HG02981 (cell line): ENCODE measurements around the gene KIF26A.

Source experiments
- ATAC-seq: cut with Tn5 transposase; IDR thresholded peaks from one replicate; pipeline ENCODE4 v1.9.1; 2021; ENCODE audit warnings: mild to moderate bottlenecking, moderate library complexity; ENCODE audit not compliant: unreplicated experiment

The KIF26A gene

GRCh38 chr14:104130974-104131651 is 7.3 kb upstream of the KIF26A start:
- no peak for ATAC-seq

DNA sequence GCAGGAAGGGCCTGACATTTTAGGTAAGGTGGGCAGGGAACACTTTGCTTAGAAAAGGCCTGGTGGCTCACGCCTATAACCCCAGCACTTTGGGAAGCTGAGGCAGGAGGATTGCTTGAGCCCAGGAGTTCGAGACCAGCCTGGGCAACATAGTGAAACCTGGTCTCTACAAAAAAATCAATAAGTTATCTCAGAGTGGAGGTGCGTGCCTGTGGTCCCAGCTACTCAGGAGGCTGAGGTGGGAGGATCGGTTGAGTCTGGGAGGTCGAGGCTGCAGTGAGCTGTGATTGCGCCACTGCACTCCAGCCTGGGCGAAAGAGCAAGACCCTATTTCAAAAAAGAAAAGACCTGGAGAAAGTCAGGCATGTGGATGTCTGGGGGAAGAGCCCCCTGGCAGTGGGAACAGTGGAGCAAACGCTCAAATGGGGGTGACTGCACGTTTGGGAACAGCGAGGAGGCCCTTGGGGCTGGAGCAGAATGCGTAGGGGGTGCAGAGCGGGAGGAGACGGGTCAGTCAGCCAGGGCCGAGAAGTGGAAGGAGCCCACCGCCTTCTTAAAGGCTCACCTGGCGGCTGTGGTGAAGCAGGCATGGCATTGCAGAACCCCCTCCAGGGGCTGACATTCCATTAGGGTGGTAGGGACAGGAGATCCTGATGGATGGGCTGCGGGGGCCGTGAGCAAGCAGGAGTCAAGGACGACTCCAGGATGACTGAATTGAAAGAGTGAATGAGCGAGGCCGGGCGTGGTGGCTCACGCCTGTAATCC is 6.2 kb upstream of the KIF26A start:
- ATAC-seq, result no peak

DNA sequence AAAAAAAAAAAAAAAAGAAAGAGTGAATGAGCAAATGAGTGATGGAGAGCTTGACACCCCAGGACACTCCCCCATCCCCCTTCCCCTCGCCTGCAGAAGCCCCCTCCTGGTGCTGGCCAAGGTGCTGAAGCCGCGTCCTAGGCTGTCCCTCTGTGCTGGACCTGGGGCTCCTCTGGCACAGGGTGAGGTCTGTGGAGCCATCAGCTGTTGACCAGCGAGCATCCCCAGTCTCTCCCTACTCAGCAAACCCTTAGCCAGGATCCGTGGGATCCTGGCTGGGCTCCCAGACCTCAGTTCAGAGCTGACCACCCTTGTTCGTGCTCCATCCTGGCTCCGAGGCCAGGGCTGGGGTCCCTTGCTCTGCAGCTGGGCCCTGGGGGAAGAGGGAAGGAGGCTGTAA is 5.4 kb upstream of the KIF26A start:
- ATAC-seq, result no peak

DNA sequence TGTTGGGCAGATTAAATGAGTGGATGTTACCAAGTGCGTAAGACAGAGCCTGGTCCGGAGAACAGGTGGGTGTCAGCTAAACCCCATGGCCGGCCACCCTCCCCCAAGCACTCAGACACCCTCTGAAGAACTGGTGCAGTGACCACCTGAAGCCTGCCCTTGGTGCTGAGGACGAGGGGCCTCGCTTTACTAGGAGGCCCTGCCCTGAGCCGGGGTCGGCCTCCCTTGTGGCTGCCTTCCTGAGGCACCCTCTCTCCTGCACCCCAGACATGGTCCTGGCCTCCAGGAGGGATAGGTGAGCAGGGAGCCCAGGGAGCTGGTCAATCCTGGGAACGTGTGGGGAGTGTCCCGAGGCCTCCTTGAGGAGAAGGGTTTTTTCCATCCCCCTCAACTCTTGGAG is 4.9 kb upstream of the KIF26A start:
- no peak for ATAC-seq

GRCh38 chr14:104134061-104134965 is 4.1 kb upstream of the KIF26A start:
- no peak for ATAC-seq

- ATAC-seq, result no peak
Observed at GRCh38 chr14:104135121-104135903, 3.1 kb upstream of the KIF26A start.

GRCh38 chr14:104135904-104136471 is 2.4 kb upstream of the KIF26A start:
- ATAC-seq, result no peak

- no peak for ATAC-seq
Observed at GRCh38 chr14:104136472-104137296, 1.7 kb upstream of the KIF26A start.

GRCh38 chr14:104137297-104138097 is 890 bp upstream of the KIF26A start:
- no peak for ATAC-seq

DNA sequence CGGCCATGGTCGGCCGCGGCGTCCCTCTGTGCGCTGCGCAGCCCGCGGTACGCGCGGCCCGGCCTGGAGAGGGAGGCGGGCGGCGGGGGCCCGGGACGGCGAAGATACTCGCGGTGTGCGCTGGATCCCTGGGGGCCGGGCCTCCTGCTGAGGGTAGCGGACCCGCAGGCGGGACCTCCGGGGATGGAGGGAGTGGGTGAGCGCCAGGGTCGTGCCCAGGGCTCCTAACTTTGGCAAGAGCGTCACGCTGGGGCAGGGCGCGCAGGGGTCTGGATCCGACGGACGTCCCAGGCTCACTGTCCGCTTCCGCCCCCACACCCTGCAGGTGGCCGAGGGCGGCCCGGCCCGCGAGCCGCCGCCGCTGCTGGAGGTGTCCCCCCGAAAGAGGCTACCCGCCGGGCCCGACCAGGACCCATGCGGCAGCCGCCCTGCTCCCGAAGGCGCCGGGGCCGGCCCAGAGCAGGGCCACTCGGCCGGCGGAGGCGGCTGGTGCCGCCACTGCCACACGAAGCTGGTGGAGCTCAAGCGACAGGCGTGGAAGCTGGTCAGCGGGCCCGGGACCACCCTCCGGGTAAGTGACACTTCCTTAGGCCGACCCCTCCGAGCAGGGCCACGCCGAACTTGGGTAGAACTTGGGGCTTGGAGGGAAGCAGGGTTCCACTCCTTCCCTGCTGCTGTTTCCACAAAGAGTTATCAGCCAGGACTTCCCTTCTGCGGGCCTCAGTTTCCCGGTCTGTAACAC is 502 bp downstream of the KIF26A start:
- no peak for ATAC-seq

GRCh38 chr14:104139460-104140212 is 1.2 kb downstream of the KIF26A start:
- ATAC-seq, result no peak

GRCh38 chr14:104140213-104140462 is 1.8 kb downstream of the KIF26A start:
- no peak for ATAC-seq

GRCh38 chr14:104140463-104141331 is 2.3 kb downstream of the KIF26A start:
- no peak for ATAC-seq

DNA sequence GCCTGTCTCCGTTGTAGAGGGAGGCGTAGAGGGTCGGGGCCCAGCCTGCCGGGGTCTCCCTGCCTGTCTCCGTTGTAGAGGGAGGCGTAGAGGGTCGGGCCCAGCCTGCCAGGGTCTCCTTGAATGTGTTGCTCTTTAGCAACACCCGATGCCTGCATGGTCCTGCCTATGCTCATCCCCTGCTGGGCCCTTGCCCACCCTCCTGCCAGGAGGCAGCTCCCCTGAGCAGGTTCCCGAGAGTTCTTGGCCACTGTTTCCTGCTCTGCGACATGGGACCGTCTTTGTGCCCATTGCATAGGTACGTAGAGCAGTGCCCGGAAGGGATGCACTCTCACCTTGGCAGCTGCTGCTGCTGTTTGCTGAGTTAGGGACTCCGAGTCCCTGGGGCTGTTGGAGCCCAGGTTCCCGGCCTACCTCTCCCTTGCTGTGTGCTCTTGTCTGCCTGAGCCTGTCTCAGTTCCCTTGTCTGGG is 3.3 kb downstream of the KIF26A start:
- no peak for ATAC-seq

DNA sequence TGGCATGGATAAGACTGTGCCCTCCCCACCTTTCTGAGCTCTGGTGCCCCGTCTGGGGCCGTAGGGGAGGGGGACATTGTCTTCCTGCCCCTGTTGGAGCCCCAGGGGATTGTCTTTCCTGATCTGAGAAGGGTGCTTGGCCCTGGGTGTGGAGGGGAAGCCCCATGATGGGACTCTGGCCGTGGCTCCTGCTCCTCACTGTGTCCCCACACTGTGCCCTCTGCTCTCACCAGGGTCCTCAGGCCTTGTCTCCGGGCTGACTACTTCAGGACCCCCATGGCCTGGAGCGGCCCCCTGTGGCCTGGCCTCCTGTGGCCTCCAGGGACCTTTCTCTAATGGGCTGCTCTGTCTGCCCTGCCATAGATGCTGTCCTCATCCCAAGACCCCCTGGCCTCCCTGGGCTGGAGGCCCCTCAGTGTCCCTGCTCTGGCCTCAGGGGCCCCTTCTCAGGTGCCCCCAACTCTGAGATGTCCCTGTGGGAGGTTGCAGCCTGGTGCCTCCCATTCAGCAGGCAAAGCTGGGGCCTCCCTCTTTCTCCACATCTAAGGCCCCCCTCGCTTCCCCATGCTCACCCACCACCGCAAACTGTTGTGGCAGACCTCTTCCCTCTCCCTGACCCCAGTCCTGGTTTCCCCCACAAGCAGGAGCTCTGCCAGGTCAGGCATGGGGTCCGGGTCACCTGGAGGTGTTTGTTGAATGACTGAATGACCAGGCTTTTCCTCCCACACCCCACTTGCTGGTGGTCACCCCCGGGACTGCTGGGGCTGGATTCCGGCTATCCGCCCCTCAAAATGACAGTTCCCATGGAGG is 4.0 kb downstream of the KIF26A start:
- ATAC-seq, result no peak
